ENCODE data around the gene NCLN. TPM values are rescaled to one million over a fixed set of nuclear protein-coding genes. Genes with fewer than 3 reads are reported as not detected.

NCLN gene
- 63.9 and 66.4 TPM in 2 replicates for total RNA-seq

GRCh38 chr19:3185461-3186159 lies at the start of gene NCLN:
NCLN (plus strand) TSS chr19:3185930; CDS start chr19:3186031, 101 bp downstream.

GRCh38 chr19:3135961-3136683 lies 49.6 kb upstream of the NCLN start, which contains the start of gene GNA15:
GNA15 (plus strand) TSS chr19:3136033; CDS start chr19:3136451, 418 bp downstream.

GRCh38 chr19:3178377-3178972 lies 7.3 kb upstream of the NCLN start, which contains the start of gene S1PR4:
S1PR4 (plus strand) TSS chr19:3178769; CDS start chr19:3178793, 24 bp downstream.

GRCh38 chr19:3224346-3225168 lies 38.8 kb downstream of the NCLN start, which contains the start of gene CELF5:
CELF5 (plus strand) TSS chr19:3224661; CDS start chr19:3224740, 79 bp downstream.

Other genes starting within 250 kb of the NCLN start
- 1.3 and 3.6 TPM in 2 replicates for gene ZNF77, start 241.0 kb upstream of the NCLN start, total RNA-seq
- gene TLE6, start 208.4 kb upstream of the NCLN start, total RNA-seq: 0.36 and 2.8 TPM in 2 replicates
- 20.1 and 49.1 TPM in 2 replicates for gene TLE2, start 156.7 kb upstream of the NCLN start, total RNA-seq
- 355 and 367 TPM in 2 replicates for gene TLE5, start 123.4 kb upstream of the NCLN start, total RNA-seq
- 73.2 and 85.9 TPM in 2 replicates for gene GNA11, start 91.6 kb upstream of the NCLN start, total RNA-seq
- gene GNA15, start 49.9 kb upstream of the NCLN start, total RNA-seq: not detected in 2 replicates
- gene S1PR4, start 7.2 kb upstream of the NCLN start, total RNA-seq: not detected in 2 replicates
- gene CELF5, start 38.7 kb downstream of the NCLN start, total RNA-seq: 1.3 TPM in 1 of 2 replicates, not detected in the other
- 37.5 and 50.5 TPM in 2 replicates for gene NFIC, start 180.7 kb downstream of the NCLN start, total RNA-seq

All from cardiac atrium fibroblast (primary cell).